ENCODE results near the gene PITPNM2.

Gene PITPNM2

GRCh38 chr12:123150744-123151456 is at the start of gene PITPNM2:
Gene PITPNM2 (minus strand): TSS chr12:123151090. CDS start chr12:123034590, 116,500 bp downstream.
- no peak for DNase-seq

- DNase-seq = no peak
These were observed 49.5 kb upstream of the PITPNM2 start for GRCh38 chr12:123200414-123200813.

- DNase-seq = no peak
These were observed 49.0 kb upstream of the PITPNM2 start for GRCh38 chr12:123199936-123200335.

- DNase-seq = no peak
These were observed 36.7 kb upstream of the PITPNM2 start for GRCh38 chr12:123187637-123188036.

- no peak for DNase-seq
These were observed 29.3 kb upstream of the PITPNM2 start for GRCh38 chr12:123180171-123180570.

- no peak for DNase-seq
These were observed 21.1 kb upstream of the PITPNM2 start for GRCh38 chr12:123171967-123172366.

- no peak for DNase-seq
These were observed 16.4 kb upstream of the PITPNM2 start for GRCh38 chr12:123167329-123167728.

GRCh38 chr12:123165537-123165936 is 14.6 kb upstream of the PITPNM2 start:
- no peak for DNase-seq

GRCh38 chr12:123164710-123165261 is 13.9 kb upstream of the PITPNM2 start:
- DNase-seq = no peak

- DNase-seq = no peak
These were observed 13.3 kb upstream of the PITPNM2 start for GRCh38 chr12:123164222-123164621.

GRCh38 chr12:123163227-123163626 is 12.3 kb upstream of the PITPNM2 start:
- no peak for DNase-seq

- DNase-seq = no peak
These were observed 10.1 kb upstream of the PITPNM2 start for GRCh38 chr12:123160801-123161487.

GRCh38 chr12:123153906-123154305 is 3.0 kb upstream of the PITPNM2 start:
- DNase-seq = no peak

- DNase-seq = no peak
These were observed 1.9 kb upstream of the PITPNM2 start for GRCh38 chr12:123152833-123153232.

GRCh38 chr12:123151457-123152454 is 866 bp upstream of the PITPNM2 start:
- no peak for DNase-seq

- DNase-seq = no peak
These were observed 581 bp downstream of the PITPNM2 start for GRCh38 chr12:123150275-123150743.

GRCh38 chr12:123149501-123150274 is 1.2 kb downstream of the PITPNM2 start:
- no peak for DNase-seq

GRCh38 chr12:123149088-123149487 is 1.8 kb downstream of the PITPNM2 start:
- no peak for DNase-seq

GRCh38 chr12:123148655-123149054 is 2.2 kb downstream of the PITPNM2 start:
- no peak for DNase-seq

- DNase-seq = no peak
These were observed 2.7 kb downstream of the PITPNM2 start for GRCh38 chr12:123148223-123148622.

- no peak for DNase-seq
These were observed 5.7 kb downstream of the PITPNM2 start for GRCh38 chr12:123145211-123145610.
